ENCODE data around the gene FUT9. TPM values are rescaled to one million over a fixed set of nuclear protein-coding genes. Genes with fewer than 3 reads are reported as not detected.
A peak's percentile ranks its signal among the peaks of the same experiment; 100 is the strongest.

FUT9 gene
- total RNA-seq, 1 donor from 2014 or later: not detected

GRCh38 chr6:96066376-96066775 lies 50.6 kb downstream of the FUT9 start:
- no peak for DNase-seq (ENCODE audit: low read depth)
- Histone ChIP-seq H3K4me3 (ENCODE audit: low read depth, low read length) (no peak overlapping the region), H3K27me3 (ENCODE audit: control insufficient read depth, insufficient read depth, low read length) (no peaks in the 10 kb centered on the region), H3K36me3 (ENCODE audit: control insufficient read depth, insufficient read depth, low read length) (no peaks in the 10 kb centered on the region)
- FAIRE-seq: no peak
- TF ChIP-seq, protein P1, sequence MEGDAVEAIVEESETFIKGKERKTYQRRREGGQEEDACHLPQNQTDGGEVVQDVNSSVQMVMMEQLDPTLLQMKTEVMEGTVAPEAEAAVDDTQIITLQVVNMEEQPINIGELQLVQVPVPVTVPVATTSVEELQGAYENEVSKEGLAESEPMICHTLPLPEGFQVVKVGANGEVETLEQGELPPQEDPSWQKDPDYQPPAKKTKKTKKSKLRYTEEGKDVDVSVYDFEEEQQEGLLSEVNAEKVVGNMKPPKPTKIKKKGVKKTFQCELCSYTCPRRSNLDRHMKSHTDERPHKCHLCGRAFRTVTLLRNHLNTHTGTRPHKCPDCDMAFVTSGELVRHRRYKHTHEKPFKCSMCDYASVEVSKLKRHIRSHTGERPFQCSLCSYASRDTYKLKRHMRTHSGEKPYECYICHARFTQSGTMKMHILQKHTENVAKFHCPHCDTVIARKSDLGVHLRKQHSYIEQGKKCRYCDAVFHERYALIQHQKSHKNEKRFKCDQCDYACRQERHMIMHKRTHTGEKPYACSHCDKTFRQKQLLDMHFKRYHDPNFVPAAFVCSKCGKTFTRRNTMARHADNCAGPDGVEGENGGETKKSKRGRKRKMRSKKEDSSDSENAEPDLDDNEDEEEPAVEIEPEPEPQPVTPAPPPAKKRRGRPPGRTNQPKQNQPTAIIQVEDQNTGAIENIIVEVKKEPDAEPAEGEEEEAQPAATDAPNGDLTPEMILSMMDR (IDR thresholded peaks at IDR 0.05; ENCODE audit: insufficient read depth, low read length, severe bottlenecking): no peak

GRCh38 chr6:96073555-96073954 lies 57.8 kb downstream of the FUT9 start:
- FAIRE-seq (no peak), DNase-seq (ENCODE audit: low read depth) (no peak)
- H3K36me3 ChIP-seq (ENCODE audit: control insufficient read depth, insufficient read depth, low read length): no peaks in the 10 kb centered on the region
- no peak overlapping the region for H3K4me3 ChIP-seq (ENCODE audit: low read depth, low read length)
- TF ChIP-seq, protein P1 (IDR thresholded peaks at IDR 0.05; ENCODE audit: insufficient read depth, low read length, severe bottlenecking): no peak
- H3K27me3 ChIP-seq (ENCODE audit: control insufficient read depth, insufficient read depth, low read length): no peaks in the 10 kb centered on the region

DNA sequence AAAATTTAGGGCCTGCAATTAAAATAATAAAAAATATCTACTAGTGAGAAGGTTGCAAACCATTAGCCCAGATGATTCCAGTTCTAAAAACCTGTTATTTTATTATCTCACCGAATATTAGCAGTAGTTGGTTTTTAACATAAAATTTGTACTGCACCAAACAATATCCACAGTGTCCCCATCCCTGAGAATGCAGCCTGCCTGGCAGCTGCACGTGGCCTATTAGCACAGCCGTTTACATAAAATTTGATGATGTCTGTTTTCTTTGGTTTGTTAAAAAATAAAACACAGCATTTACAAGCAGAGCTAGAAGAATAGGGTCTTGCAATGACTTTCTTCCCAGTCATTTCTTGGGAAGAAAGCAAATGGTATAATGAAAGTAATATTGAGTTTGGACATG lies 58.2 kb downstream of the FUT9 start:
- Histone ChIP-seq H3K27me3 (ENCODE audit: control insufficient read depth, insufficient read depth, low read length) (no peaks in the 10 kb centered on the region), H3K36me3 (ENCODE audit: control insufficient read depth, insufficient read depth, low read length) (no peaks in the 10 kb centered on the region), H3K4me3 (ENCODE audit: low read depth, low read length) (no peak overlapping the region)
- no peak for FAIRE-seq
- TF ChIP-seq, protein P1 (IDR thresholded peaks at IDR 0.05; ENCODE audit: insufficient read depth, low read length, severe bottlenecking): no peak
- DNase-seq (ENCODE audit: low read depth): no peak

DNA sequence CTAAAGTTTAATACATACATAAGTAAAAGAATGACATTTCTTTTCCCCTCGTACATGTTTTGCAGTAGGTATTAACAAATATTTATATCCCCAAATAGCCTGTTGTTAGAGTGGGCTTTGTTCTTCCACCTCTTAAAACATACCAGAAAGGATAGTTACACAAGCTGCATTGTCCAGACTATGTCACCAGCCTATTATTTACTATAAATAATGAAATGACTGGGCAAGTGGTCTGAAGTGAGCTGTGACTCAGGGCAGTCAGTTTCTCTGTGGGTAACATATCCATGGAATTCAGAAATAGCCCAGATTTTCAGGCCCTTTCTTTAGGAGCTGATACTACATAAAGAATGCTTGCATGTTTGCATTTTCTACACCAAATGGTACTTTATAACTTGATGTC lies 60.1 kb downstream of the FUT9 start:
- no peak for FAIRE-seq
- H3K27me3 ChIP-seq (ENCODE audit: control insufficient read depth, insufficient read depth, low read length): no peaks in the 10 kb centered on the region

GRCh38 chr6:96086745-96087144 lies 71.0 kb downstream of the FUT9 start:
- Histone ChIP-seq H3K4me3 (ENCODE audit: low read depth, low read length) (no peak overlapping the region), H3K36me3 (ENCODE audit: control insufficient read depth, insufficient read depth, low read length) (no peaks in the 10 kb centered on the region), H3K27me3 (ENCODE audit: control insufficient read depth, insufficient read depth, low read length) (no peaks in the 10 kb centered on the region)
- TF ChIP-seq, protein P1 (IDR thresholded peaks at IDR 0.05; ENCODE audit: insufficient read depth, low read length, severe bottlenecking): no peak
- FAIRE-seq (no peak), DNase-seq (ENCODE audit: low read depth) (no peak)

More for the DNA sequence above, 60.1 kb downstream of the FUT9 start:
- H3K36me3 ChIP-seq (ENCODE audit: control insufficient read depth, insufficient read depth, low read length): no peaks in the 10 kb centered on the region
- H3K4me3 ChIP-seq (ENCODE audit: low read depth, low read length): no peak overlapping the region
- TF ChIP-seq, protein P1 (IDR thresholded peaks at IDR 0.05; ENCODE audit: insufficient read depth, low read length, severe bottlenecking): no peak
- DNase-seq (ENCODE audit: low read depth): peak; percentile 0

- peak; percentile 13 for DNase-seq (ENCODE audit: low read depth)
- Histone ChIP-seq H3K4me3 (ENCODE audit: low read depth, low read length) (no peak overlapping the region), H3K36me3 (ENCODE audit: control insufficient read depth, insufficient read depth, low read length) (no peaks in the 10 kb centered on the region), H3K27me3 (ENCODE audit: control insufficient read depth, insufficient read depth, low read length) (no peaks in the 10 kb centered on the region)
- FAIRE-seq: no peak
- TF ChIP-seq, protein P1 (IDR thresholded peaks at IDR 0.05; ENCODE audit: insufficient read depth, low read length, severe bottlenecking): peak; percentile 52
Observed at GRCh38 chr6:96089173-96089572, 73.4 kb downstream of the FUT9 start.
